Measurements from ENCODE around the gene SCAMP4. TPM values are rescaled to one million over a fixed set of nuclear protein-coding genes. Genes with fewer than 3 reads are reported as not detected.
A peak's percentile ranks its signal among the peaks of the same experiment; 100 is the strongest.
"Not testable (repeated sequence)": the region's sequence is repeated elsewhere in the genome, so short reads cannot be mapped to it uniquely, and the experiment has no call there.

SCAMP4 gene
- total RNA-seq, 2 donors from 2014 or later, result 69.6 to 75.3 TPM

GRCh38 chr19:1872807-1873523 is 32.2 kb upstream of the SCAMP4 start:
- TF ChIP-seq, protein P1, sequence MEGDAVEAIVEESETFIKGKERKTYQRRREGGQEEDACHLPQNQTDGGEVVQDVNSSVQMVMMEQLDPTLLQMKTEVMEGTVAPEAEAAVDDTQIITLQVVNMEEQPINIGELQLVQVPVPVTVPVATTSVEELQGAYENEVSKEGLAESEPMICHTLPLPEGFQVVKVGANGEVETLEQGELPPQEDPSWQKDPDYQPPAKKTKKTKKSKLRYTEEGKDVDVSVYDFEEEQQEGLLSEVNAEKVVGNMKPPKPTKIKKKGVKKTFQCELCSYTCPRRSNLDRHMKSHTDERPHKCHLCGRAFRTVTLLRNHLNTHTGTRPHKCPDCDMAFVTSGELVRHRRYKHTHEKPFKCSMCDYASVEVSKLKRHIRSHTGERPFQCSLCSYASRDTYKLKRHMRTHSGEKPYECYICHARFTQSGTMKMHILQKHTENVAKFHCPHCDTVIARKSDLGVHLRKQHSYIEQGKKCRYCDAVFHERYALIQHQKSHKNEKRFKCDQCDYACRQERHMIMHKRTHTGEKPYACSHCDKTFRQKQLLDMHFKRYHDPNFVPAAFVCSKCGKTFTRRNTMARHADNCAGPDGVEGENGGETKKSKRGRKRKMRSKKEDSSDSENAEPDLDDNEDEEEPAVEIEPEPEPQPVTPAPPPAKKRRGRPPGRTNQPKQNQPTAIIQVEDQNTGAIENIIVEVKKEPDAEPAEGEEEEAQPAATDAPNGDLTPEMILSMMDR (conservative IDR thresholded peaks at IDR 0.05), result no peak
- H3K9ac ChIP-seq (ENCODE audit: extremely low read depth, low read length, poor library complexity, severe bottlenecking), result no peak overlapping the region
- H3K4me3 Mint-ChIP-seq, result no peak overlapping the region
- H3K4me3 ChIP-seq (ENCODE audit: low read length), result no peak overlapping the region
- peaks cover 16% of the 10 kb centered on the region for H3K4me1 ChIP-seq (ENCODE audit: control insufficient read depth, insufficient read depth, low read length)
- no peak overlapping the region for H3K27ac Mint-ChIP-seq
- H3K36me3 ChIP-seq (ENCODE audit: control insufficient read depth, insufficient read depth, low read length), result no peaks in the 10 kb centered on the region
- H3K27ac ChIP-seq (ENCODE audit: low read depth, low read length), result no peak overlapping the region
- no peaks in the 10 kb centered on the region for H3K9me3 ChIP-seq (ENCODE audit: control insufficient read depth, low read length)
- H3K9me3 Mint-ChIP-seq, result no peaks in the 10 kb centered on the region
- WGBS, 2 experiments (ENCODE audit: insufficient coverage in 1 of 2, insufficient read length in 1 of 2), result 93 to 95% methylated on average over 13 to 25 of the region's 25 CpGs
- no peak for DNase-seq
- H3K4me1 Mint-ChIP-seq, result peaks cover 22% of the 10 kb centered on the region
- peaks cover 2% of the 10 kb centered on the region for H3K36me3 Mint-ChIP-seq (ENCODE audit: low read depth)
- no peaks in the 10 kb centered on the region for H3K27me3 Mint-ChIP-seq (ENCODE audit: insufficient read depth)
- H3K27me3 ChIP-seq (ENCODE audit: control insufficient read depth, insufficient read depth, low read length, poor library complexity, severe bottlenecking), result no peaks in the 10 kb centered on the region

DNA sequence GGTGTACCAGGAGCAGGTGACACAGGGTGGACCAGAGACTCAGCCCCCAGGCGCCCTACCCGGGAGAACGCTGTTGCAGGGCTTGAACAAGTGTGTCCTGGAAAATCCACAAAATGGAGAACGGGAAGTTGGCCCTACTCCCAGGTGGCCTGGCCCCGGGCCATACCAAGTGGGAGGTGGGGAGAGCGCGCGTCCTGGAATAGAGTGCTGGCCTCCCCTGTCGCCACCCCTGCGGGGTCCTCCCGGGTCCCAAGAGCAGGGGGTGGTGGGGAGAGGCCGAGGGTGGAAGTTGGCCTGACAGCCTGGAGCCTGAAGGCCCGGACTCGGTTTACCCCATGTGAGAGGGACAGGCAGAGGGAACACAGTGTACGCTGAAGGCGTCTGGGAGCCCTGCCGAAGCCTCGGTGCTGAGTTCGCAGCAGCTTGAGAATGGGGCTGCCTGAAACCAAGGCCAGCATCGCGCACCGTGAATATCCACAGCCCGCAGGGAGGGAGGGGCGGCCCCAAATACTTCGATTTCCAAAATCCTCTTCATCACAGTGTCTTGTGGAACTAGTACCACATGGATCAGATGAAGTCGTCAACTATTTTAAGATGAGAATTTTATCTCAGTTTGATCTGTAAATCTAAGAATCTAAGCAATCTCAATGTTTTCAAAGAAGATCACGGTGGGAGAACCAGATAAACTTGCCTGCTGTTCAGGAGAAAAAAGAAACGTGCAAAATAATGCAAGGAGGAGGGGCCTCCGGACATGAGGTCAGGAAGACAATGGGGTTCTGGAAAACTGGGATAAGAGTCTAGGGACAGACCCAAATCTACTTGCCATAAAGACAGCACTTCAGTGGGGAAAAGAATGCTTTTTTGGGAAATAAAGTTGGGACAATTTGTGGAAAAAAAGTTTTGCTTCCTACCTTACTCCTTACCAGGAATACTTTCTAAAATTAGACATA is 31.4 kb upstream of the SCAMP4 start:
- H3K36me3 Mint-ChIP-seq (ENCODE audit: low read depth), result peaks cover 2% of the 10 kb centered on the region
- H3K9ac ChIP-seq (ENCODE audit: extremely low read depth, low read length, poor library complexity, severe bottlenecking), result no peak overlapping the region
- peak overlapping the region; percentile 50 for H3K27ac Mint-ChIP-seq
- peaks cover 16% of the 10 kb centered on the region for H3K4me1 ChIP-seq (ENCODE audit: control insufficient read depth, insufficient read depth, low read length)
- peaks cover 3% of the 10 kb centered on the region for H3K27me3 Mint-ChIP-seq (ENCODE audit: insufficient read depth)
- H3K4me3 Mint-ChIP-seq, result peak overlapping the region; percentile 96
- DNase-seq, result no peak
- H3K27ac ChIP-seq (ENCODE audit: low read depth, low read length), result no peak overlapping the region
- no peaks in the 10 kb centered on the region for H3K9me3 Mint-ChIP-seq
- WGBS, 2 experiments (ENCODE audit: insufficient coverage in 1 of 2, insufficient read length in 1 of 2), result 92 to 93% methylated on average over 22 to 29 of the region's 29 CpGs
- no peaks in the 10 kb centered on the region for H3K27me3 ChIP-seq (ENCODE audit: control insufficient read depth, insufficient read depth, low read length, poor library complexity, severe bottlenecking)
- no peaks in the 10 kb centered on the region for H3K9me3 ChIP-seq (ENCODE audit: control insufficient read depth, low read length)
- H3K36me3 ChIP-seq (ENCODE audit: control insufficient read depth, insufficient read depth, low read length), result no peaks in the 10 kb centered on the region
- H3K4me1 Mint-ChIP-seq, result peaks cover 22% of the 10 kb centered on the region
- TF ChIP-seq, protein P1 (conservative IDR thresholded peaks at IDR 0.05), result no peak
- H3K4me3 ChIP-seq (ENCODE audit: low read length), result peak overlapping the region; percentile 96

DNA sequence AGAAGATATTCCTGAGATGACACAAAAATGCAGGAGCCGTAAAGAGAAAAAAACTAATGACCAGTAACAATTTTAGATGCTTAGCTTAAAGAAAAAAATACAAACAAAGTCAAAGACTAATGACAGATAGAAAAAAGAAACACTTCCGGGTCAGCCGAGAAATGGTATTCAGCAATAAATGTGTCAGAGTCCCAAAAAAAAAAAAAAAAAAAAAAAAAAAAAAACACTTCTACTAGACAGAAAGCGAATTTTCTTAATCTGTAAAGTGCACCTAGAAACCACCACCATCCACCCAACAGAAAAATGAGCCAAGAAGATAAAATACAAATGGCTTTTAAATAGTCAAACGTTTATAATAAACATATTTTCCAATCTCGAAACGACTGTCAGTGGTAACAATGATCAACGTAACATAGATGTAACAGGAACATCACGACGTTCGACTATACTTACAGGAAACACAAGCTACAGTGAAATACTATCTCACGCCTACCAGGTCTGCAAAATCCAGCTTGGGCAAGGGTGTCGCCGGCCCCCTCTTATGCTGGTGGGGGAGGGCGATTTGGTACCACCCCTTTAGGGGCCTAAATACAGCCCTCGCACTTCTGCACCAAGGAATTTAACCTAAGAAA is 30.5 kb upstream of the SCAMP4 start:
- H3K27me3 ChIP-seq (ENCODE audit: control insufficient read depth, insufficient read depth, low read length, poor library complexity, severe bottlenecking), result no peaks in the 10 kb centered on the region
- H3K36me3 ChIP-seq (ENCODE audit: control insufficient read depth, insufficient read depth, low read length), result no peaks in the 10 kb centered on the region
- H3K27ac Mint-ChIP-seq, result peak overlapping the region; percentile 95
- TF ChIP-seq, protein P1 (conservative IDR thresholded peaks at IDR 0.05), result no peak
- H3K4me1 ChIP-seq (ENCODE audit: control insufficient read depth, insufficient read depth, low read length), result peaks cover 16% of the 10 kb centered on the region
- no peak overlapping the region for H3K27ac ChIP-seq (ENCODE audit: low read depth, low read length)
- H3K4me3 ChIP-seq (ENCODE audit: low read length), result peak overlapping the region; percentile 96
- DNase-seq, result no peak
- H3K9me3 Mint-ChIP-seq, result no peaks in the 10 kb centered on the region
- H3K9ac ChIP-seq (ENCODE audit: extremely low read depth, low read length, poor library complexity, severe bottlenecking), result peak overlapping the region; percentile 84
- peaks cover 3% of the 10 kb centered on the region for H3K27me3 Mint-ChIP-seq (ENCODE audit: insufficient read depth)
- H3K4me1 Mint-ChIP-seq, result peaks cover 22% of the 10 kb centered on the region
- peaks cover 2% of the 10 kb centered on the region for H3K36me3 Mint-ChIP-seq (ENCODE audit: low read depth)
- no peaks in the 10 kb centered on the region for H3K9me3 ChIP-seq (ENCODE audit: control insufficient read depth, low read length)
- H3K4me3 Mint-ChIP-seq, result peak overlapping the region; percentile 96
- WGBS, 2 experiments (ENCODE audit: insufficient coverage in 1 of 2, insufficient read length in 1 of 2), result 37 to 41% methylated on average over 9 to 13 of the region's 16 CpGs

DNA sequence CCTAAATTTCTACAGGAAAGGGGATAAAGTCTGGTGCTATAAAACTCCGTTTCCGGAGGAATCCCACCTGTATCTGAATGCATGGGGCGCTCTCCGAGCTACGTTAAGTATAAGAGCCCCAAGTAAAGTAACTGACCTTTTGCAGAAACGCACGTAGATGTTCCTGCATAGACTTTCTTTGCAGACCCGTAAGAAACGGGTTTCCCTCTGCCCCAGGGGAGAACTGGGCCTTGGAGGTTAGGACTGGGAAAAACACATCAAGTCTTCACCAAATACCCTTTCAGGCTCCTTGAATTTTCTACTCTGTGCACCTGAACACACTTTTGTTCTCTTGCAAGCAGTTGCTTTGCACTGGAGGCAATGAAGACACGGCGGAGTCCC is 29.9 kb upstream of the SCAMP4 start:
- peak overlapping the region; percentile 84 for H3K9ac ChIP-seq (ENCODE audit: extremely low read depth, low read length, poor library complexity, severe bottlenecking)
- H3K36me3 Mint-ChIP-seq (ENCODE audit: low read depth); H3K9me3 Mint-ChIP-seq; H3K27ac ChIP-seq (ENCODE audit: low read depth, low read length); H3K9me3 ChIP-seq (ENCODE audit: control insufficient read depth, low read length); H3K27me3 Mint-ChIP-seq (ENCODE audit: insufficient read depth); H3K27me3 ChIP-seq (ENCODE audit: control insufficient read depth, insufficient read depth, low read length, poor library complexity, severe bottlenecking); H3K36me3 ChIP-seq (ENCODE audit: control insufficient read depth, insufficient read depth, low read length): not testable (repeated sequence)
- WGBS, 2 experiments (ENCODE audit: insufficient coverage in 1 of 2, insufficient read length in 1 of 2), result 4 to 7% methylated on average over 7 to 11 of the region's 11 CpGs
- peak overlapping the region; percentile 96 for H3K4me3 ChIP-seq (ENCODE audit: low read length)
- Mint-ChIP-seq H3K4me1 (peaks cover 22% of the 10 kb centered on the region), H3K27ac (peak overlapping the region; percentile 95), H3K4me3 (peak overlapping the region; percentile 96)
- DNase-seq, result peak; percentile 54
- H3K4me1 ChIP-seq (ENCODE audit: control insufficient read depth, insufficient read depth, low read length), result peaks cover 16% of the 10 kb centered on the region
